Stimulated activated memory B cell treated with anti-CD40 and anti-IgM and Interleukin-4, amounts not matched to agents 10 μg/mL and 1 μg/mL and 100 μg/mL, for 72 hours (primary cell): ENCODE data around the gene SMIM41.

ENCODE experiments used
- ATAC-seq: fragments of 150-1000 bp; cut with Tn5 transposase; 2 replicates; pipeline ENCODE4 v1.10.0; 2021
- H3K27ac Mint-ChIP-seq: one replicate; pipeline ENCODE4 v1.8.0; 2022; ENCODE audit warnings: mild to moderate bottlenecking, mixed read lengths
- H3K27me3 Mint-ChIP-seq: one replicate; pipeline ENCODE4 v1.8.0; 2022; ENCODE audit warnings: mixed read lengths
- H3K36me3 Mint-ChIP-seq: one replicate; pipeline ENCODE4 v1.8.0; 2022; ENCODE audit warnings: mixed read lengths
- H3K4me1 Mint-ChIP-seq: one replicate; pipeline ENCODE4 v1.8.0; 2022; ENCODE audit warnings: mixed read lengths
- H3K4me3 Mint-ChIP-seq: one replicate; pipeline ENCODE4 v1.8.0; 2022; ENCODE audit warnings: mild to moderate bottlenecking, moderate library complexity, mixed read lengths
- H3K9me3 Mint-ChIP-seq: one replicate; pipeline ENCODE4 v1.8.0; 2022; ENCODE audit warnings: mixed read lengths

SMIM41 gene

DNA sequence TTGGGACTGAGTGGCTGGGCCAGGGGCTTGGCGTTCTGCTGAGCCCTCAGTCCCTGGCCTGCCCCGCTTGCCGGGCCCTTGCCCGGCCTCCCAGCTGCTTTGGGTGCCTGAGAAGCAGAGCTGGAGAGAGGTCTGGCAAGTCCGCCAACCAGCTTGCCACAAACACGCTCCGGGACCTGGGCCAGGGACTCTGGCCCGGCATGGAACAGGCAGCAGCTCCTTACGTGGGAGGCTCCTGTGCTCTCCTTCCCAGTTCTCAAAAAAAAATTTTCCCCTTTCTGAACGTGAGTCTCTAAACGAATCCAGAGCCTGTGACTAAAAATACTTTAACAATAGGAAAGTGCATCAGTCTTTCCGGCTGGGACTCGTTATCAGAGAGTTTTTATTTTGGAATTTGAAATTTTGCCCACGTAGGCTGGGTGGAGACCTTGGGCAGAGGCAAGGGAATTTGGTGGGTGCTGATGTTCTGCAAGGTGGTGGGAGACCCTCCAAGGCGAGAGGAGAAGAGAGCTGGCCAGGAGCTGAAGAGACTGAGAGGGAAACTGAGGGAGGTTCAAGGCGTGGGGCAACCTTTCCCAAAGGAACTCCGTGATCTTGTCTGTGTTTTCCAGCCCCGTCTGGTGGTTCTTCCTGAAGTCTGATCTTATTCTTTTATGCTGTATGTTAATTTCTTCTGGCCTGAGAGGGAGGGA is 35.1 kb upstream of the SMIM41 start:
- no peaks in the 10 kb centered on the region for H3K9me3 Mint-ChIP-seq
- H3K36me3 Mint-ChIP-seq, result peaks cover 6% of the 10 kb centered on the region

DNA sequence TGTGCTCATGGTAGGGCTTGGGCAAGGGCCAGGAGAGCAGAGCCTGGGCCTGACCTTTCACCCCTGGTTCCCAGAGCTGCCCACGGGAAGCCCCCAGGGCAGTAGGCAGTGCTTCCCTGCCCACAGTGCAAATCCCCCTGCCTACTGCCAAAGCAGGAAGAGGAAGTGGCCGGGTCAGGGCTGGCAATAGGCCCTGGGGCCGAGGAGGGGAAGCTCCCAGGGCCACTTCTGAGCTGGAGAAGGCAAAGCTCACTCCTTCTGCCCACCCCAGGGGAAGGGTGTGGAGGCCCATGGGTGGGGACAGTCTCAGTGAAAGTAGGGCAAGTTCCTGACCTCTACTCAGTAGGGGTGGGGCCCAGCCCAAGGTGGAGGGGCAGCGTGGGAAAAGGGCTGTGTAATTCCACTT is 33.7 kb upstream of the SMIM41 start:
- ATAC-seq, result no peak
- peaks cover 6% of the 10 kb centered on the region for H3K36me3 Mint-ChIP-seq
- H3K27me3 Mint-ChIP-seq, result no peaks in the 10 kb centered on the region
- no peaks in the 10 kb centered on the region for H3K9me3 Mint-ChIP-seq
- H3K4me3 Mint-ChIP-seq, result no peak overlapping the region
- peaks cover 49% of the 10 kb centered on the region for H3K4me1 Mint-ChIP-seq
- peak overlapping the region; percentile 82 for H3K27ac Mint-ChIP-seq

More for the DNA sequence above, 35.1 kb upstream of the SMIM41 start:
- peaks cover 49% of the 10 kb centered on the region for H3K4me1 Mint-ChIP-seq
- no peak for ATAC-seq
- H3K27me3 Mint-ChIP-seq, result no peaks in the 10 kb centered on the region
- no peak overlapping the region for H3K4me3 Mint-ChIP-seq
- H3K27ac Mint-ChIP-seq, result no peak overlapping the region

DNA sequence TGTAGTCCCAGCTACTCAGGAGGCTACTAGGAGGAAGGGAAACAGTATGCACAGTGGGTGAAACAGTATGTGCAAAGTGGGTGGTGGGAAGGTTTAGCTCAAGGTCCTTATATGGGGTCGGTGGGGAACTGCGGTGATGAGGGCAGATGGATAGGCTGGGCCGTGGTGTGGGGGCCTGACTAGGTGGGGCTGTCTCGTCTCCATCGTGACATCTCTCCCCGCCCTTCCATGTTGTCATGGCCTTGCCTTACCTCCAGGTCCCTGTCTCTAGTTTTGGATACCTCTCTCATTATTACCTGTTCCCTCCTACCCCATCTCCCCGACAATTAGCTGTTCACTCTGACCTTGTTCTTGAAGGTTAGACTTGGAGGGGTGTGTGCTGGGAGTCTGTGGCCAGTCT is 32.6 kb upstream of the SMIM41 start:
- Mint-ChIP-seq H3K36me3 (peaks cover 6% of the 10 kb centered on the region), H3K27ac (no peak overlapping the region), H3K27me3 (no peaks in the 10 kb centered on the region), H3K4me3 (no peak overlapping the region), H3K9me3 (no peaks in the 10 kb centered on the region), H3K4me1 (peaks cover 49% of the 10 kb centered on the region)
- ATAC-seq, result no peak

DNA sequence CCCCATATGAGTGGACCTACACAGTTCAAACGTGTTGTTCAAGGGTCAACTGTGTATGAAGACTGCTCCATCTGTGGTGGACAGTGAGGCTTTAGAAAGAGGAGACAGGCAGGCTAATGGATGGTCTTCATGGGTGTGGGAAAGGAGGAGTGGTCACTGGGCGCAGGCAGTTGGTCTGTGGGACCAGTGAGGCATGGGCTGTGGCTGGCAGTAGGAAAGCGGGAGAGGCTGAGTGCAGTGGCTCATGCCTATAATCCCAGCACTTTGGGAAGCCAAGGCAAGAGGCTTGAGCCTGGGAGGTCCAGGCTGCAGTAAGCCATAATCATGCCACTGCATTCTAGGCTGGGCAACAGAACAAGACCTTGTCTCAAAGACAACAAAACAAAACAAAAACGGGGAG is 30.2 kb upstream of the SMIM41 start:
- no peak for ATAC-seq
- no peaks in the 10 kb centered on the region for H3K9me3 Mint-ChIP-seq
- H3K27ac Mint-ChIP-seq, result peak overlapping the region; percentile 98
- H3K4me3 Mint-ChIP-seq, result peak overlapping the region; percentile 89
- H3K27me3 Mint-ChIP-seq, result no peaks in the 10 kb centered on the region
- peaks cover 7% of the 10 kb centered on the region for H3K36me3 Mint-ChIP-seq
- H3K4me1 Mint-ChIP-seq, result peaks cover 62% of the 10 kb centered on the region

DNA sequence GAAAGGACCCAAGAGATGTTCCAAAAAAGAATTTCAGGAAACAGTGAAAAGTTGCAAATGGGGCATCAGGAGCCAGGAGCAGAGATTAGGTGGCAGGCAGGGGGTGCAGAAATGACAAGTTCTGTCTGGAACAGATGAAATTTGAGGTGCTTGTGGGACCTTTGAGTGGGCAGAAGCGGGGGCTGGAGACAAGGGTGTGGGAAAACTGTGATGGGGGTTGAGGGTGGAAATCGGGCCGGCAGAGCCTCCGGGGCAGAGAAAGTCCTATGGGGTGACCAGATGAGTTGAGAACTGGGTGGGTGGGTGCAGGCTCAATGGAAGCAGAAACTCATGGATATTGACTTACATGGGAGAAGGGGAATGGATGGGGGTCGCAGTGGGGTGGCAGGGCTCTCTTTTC is 29.8 kb upstream of the SMIM41 start:
- Mint-ChIP-seq H3K9me3 (no peaks in the 10 kb centered on the region), H3K4me3 (peak overlapping the region; percentile 89), H3K27ac (peak overlapping the region; percentile 98), H3K27me3 (no peaks in the 10 kb centered on the region), H3K36me3 (peaks cover 7% of the 10 kb centered on the region), H3K4me1 (peaks cover 66% of the 10 kb centered on the region)
- ATAC-seq, result no peak

DNA sequence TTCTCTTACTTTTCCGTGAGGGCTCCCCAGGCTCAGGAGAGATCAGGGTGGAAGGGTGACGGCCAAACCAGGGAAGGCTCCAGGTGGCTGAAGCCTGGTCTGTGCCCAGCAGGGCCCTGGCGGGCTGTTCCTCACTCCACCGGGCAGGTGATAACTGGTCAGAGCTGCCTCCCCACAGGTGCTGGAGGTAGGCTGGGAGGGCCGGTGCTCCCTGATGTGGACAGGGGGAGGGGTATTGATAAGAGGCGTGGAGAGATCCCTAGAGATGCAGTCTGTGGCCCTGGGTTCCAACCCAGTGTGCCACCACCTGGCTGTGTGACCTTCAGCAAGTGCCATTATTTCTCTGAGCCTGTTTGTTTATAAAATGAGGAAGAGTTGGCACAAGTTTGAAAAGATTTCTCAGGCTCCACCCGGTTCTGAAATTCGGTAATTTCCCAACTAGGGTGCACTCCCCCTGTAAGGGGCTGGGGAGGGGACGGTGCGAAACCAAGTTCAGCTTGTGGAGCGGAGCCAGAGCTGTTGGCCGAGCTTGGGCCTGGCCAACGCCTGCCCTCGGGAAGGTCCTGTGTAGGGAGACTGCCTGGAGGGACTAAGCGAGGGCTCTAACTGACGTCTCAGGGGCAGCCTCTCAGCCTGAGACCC is 29.3 kb upstream of the SMIM41 start:
- Mint-ChIP-seq H3K9me3 (no peaks in the 10 kb centered on the region), H3K27me3 (no peaks in the 10 kb centered on the region), H3K36me3 (peaks cover 7% of the 10 kb centered on the region), H3K27ac (peak overlapping the region; percentile 98), H3K4me3 (peak overlapping the region; percentile 89), H3K4me1 (peaks cover 71% of the 10 kb centered on the region)
- no peak for ATAC-seq

DNA sequence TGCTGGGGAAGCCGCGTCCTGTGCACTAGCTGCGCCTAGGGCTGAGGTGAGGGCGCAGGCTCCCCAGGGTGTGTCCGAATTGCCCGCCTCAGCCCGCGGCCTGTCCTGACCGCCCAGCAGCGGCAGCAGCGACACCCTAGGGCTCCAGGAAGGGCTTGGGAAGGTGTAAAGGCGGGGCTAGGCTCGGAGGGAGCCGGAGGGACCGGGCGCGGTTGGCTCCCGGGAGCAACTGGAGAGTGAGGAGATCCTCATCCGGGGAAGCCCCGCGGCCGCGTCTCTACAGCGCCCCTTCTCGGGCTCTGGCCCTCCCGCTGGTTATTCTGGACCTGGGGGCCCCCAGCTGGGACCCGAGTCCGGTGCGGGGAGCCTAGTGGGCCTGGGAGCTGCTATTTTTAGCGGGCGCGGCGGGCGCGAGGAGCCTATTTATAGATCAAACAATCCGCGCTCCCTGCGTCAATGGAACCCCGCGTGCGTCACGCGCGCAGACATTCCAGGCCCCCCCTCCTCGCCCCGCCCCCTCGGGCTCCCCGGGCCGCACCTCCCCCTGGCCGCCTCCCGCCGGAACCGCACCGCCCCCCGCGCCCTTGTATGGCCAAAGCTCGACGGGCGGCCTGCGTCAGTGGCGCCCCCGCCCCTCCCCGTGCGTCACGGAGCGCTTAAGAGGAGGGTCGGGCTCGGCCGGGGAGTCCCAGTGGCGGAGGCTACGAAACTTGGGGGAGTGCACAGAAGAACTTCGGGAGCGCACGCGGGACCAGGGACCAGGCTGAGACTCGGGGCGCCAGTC is 28.6 kb upstream of the SMIM41 start, which contains the start of gene NR4A1:
Gene NR4A1, plus strand, starts transcription at position 685 of the 784 bp plus-strand sequence. CDS start 2,887 bp downstream, outside the sequence.
- ATAC-seq, result peak; percentile 93
- Mint-ChIP-seq H3K4me1 (peaks cover 66% of the 10 kb centered on the region), H3K27ac (peak within 1 kb of the TSS; percentile 98), H3K36me3 (peaks cover 7% of the 10 kb centered on the region), H3K9me3 (no peaks in the 10 kb centered on the region), H3K4me3 (peak within 1 kb of the TSS; percentile 89), H3K27me3 (no peaks in the 10 kb centered on the region)

DNA sequence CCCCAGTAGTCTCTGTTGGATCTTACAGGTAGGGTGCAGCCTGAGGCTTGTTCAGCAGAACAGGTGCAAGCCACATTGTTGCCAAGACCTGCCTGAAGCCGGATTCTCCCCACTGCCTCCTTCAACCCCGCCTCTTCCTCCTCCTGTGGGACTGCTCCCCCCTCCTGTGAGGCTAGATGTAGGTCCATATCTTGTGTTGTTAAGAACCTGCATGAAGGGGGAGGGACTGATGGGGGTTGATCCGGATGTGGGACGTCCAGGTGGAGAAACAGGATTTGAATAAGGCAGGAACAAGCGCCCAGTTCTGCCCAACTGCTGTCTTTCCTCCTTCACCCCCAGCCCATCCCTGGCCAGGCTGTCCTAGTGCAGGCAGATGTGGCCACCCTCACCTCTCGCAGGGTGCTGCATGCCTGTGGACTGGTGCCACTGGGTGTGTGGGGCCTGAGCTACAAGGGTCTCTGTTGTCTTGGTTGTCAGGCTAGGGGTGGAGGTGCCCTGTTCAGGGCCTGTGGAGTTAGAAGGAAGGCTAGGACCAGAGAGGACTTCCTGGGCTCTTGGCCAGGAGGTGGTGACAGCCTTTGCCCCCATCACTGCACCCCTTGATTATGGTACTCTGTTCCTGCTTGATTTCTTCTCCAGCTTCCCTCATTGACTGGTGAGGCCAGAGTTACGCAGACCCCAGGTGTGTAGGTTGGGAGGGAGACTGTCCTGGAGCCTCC is 26.9 kb upstream of the SMIM41 start:
- Mint-ChIP-seq H3K27ac (peak overlapping the region; percentile 98), H3K36me3 (peaks cover 20% of the 10 kb centered on the region), H3K9me3 (no peaks in the 10 kb centered on the region), H3K4me1 (peaks cover 61% of the 10 kb centered on the region), H3K4me3 (peak overlapping the region; percentile 89), H3K27me3 (no peaks in the 10 kb centered on the region)
- ATAC-seq, result no peak

DNA sequence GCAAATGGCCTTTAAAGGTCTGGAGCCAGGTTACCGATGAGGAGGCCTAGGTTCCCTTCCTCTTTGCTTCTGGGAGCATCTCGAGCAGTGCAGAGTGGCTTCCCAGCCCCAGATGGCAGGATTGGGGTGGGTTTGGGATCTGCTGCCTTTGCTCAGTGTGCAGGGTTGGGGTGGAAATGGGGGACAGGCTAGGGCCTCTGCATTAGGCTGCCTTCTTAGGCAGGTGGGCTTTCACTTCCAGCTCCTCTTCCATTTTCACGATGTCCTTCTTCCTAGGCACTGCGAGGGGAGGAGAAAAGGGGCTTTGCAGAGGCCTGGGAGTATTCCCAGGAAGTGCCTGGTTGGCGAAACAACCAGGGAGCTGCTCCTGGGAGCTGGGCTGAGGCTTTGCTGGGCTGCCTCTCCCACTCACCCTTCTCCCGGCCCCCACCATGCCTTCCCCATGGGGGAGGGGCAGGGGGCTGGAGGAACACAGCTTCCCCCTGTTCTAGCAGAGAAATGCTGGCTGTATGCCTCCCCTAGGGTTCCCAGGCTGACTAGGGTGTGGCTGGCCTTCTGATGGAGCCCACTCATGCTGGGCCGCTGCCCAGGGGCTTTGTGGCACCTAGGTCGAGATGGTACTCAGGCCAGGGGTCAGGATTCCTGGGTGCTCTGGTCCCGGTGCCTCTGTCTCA is 25.8 kb upstream of the SMIM41 start:
- ATAC-seq, result no peak
- Mint-ChIP-seq H3K4me3 (peak overlapping the region; percentile 89), H3K36me3 (peaks cover 25% of the 10 kb centered on the region), H3K9me3 (no peaks in the 10 kb centered on the region), H3K27me3 (no peaks in the 10 kb centered on the region), H3K27ac (peak overlapping the region; percentile 98), H3K4me1 (peaks cover 61% of the 10 kb centered on the region)

DNA sequence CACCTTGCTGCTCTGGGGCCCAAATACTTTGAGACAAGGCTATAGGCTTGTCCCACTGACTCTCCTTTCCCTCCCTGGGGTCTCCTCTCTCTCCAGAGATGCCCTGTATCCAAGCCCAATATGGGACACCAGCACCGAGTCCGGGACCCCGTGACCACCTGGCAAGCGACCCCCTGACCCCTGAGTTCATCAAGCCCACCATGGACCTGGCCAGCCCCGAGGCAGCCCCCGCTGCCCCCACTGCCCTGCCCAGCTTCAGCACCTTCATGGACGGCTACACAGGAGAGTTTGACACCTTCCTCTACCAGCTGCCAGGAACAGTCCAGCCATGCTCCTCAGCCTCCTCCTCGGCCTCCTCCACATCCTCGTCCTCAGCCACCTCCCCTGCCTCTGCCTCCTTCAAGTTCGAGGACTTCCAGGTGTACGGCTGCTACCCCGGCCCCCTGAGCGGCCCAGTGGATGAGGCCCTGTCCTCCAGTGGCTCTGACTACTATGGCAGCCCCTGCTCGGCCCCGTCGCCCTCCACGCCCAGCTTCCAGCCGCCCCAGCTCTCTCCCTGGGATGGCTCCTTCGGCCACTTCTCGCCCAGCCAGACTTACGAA is 25.2 kb upstream of the SMIM41 start:
- no peaks in the 10 kb centered on the region for H3K9me3 Mint-ChIP-seq
- H3K4me1 Mint-ChIP-seq, result peaks cover 57% of the 10 kb centered on the region
- ATAC-seq, result no peak
- no peak overlapping the region for H3K4me3 Mint-ChIP-seq
- no peaks in the 10 kb centered on the region for H3K27me3 Mint-ChIP-seq
- H3K27ac Mint-ChIP-seq, result peak overlapping the region; percentile 98
- H3K36me3 Mint-ChIP-seq, result peaks cover 30% of the 10 kb centered on the region

DNA sequence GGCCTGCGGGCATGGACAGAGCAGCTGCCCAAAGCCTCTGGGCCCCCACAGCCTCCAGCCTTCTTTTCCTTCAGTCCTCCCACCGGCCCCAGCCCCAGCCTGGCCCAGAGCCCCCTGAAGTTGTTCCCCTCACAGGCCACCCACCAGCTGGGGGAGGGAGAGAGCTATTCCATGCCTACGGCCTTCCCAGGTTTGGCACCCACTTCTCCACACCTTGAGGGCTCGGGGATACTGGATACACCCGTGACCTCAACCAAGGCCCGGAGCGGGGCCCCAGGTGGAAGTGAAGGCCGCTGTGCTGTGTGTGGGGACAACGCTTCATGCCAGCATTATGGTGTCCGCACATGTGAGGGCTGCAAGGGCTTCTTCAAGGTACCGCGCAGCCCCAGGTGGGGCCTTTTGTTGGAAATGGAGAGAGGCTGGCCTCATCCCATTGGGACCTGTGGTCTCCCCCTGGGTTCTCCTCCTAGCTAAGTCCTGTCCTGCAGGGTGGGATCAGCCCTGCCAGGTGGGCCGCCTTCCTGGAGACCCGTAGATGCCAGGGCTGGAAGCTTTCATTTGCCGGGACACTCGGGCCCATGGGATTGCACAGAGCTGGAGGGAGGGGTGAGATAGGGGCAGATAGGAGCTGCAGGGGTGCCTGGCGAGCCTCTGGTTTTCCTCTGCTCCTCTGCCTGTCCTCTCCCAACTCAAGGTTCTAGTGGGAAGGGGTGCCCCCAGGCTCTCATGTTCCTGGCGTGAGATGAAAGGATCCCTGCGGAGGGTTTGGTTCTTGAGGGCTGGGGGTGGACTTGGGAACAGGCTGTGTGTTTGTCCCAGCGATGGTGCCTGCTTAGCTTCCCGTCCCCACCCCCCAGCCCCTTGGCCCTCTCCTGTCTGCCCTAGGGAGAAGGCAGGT is 24.4 kb upstream of the SMIM41 start:
- H3K36me3 Mint-ChIP-seq, result peaks cover 30% of the 10 kb centered on the region
- H3K4me1 Mint-ChIP-seq, result peaks cover 50% of the 10 kb centered on the region
- no peak overlapping the region for H3K4me3 Mint-ChIP-seq
- H3K27ac Mint-ChIP-seq, result no peak overlapping the region
- H3K9me3 Mint-ChIP-seq, result no peaks in the 10 kb centered on the region
- no peaks in the 10 kb centered on the region for H3K27me3 Mint-ChIP-seq
- no peak for ATAC-seq

DNA sequence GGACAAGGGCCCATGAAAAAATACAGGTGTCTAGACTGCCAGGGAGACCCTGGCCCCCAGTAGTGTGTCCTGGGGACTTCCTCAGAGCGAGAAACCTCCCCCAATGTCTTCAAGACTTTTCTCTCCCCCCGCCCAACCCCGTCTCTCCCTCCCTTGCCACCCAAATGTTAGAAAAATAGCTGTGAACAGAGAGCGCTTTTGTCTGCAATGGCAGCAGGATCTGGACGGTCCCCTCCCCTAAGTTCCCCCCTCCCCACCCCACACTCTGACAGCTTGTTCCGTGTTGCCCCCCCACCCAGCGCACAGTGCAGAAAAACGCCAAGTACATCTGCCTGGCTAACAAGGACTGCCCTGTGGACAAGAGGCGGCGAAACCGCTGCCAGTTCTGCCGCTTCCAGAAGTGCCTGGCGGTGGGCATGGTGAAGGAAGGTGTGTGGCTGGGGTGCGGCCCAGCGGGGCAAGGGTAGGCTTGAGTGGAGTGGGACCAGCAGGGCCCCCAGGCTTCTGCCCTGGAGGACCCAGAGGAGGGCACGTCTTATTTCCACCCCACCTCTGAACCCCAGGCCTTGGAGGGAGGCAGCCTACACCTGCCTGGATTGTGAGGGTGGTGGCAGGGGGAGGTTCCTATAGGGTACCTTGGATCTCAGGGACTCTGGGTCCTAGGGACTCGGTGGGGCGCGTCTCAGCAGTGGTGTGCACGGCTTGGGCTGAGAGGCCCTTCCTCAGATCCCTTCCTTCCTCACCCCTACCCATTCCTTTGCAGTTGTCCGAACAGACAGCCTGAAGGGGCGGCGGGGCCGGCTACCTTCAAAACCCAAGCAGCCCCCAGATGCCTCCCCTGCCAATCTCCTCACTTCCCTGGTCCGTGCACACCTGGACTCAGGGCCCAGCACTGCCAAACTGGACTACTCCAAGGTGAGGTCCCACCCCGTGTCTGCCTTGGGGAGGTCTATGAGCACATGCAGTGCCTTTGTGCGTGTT is 23.5 kb upstream of the SMIM41 start:
- ATAC-seq, result no peak
- Mint-ChIP-seq H3K36me3 (peaks cover 30% of the 10 kb centered on the region), H3K4me3 (no peak overlapping the region), H3K27ac (no peak overlapping the region), H3K4me1 (peaks cover 43% of the 10 kb centered on the region), H3K9me3 (no peaks in the 10 kb centered on the region), H3K27me3 (no peaks in the 10 kb centered on the region)
